ENCODE data around the gene ARHGEF28.
A peak's percentile ranks its signal among the peaks of the same experiment; 100 is the strongest.

Gene ARHGEF28

DNA sequence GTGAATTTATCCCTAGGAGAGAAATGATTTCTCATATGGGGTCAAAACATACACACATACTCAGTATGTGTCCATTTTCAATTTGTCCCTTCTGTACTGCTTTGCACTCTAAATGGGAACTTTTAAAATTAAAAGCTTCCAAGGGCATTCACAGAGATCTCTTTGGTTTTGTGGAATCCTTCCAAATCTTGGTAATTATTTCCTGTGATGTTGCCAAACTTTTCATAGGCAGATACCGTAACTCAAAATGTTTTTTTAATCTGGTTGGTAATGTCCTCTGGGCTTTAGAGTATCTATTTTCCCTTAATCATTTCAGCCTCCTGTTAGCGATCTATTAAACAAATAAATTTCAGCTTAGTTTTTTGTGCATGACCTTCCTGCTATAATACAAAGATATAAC is 282.4 kb downstream of the ARHGEF28 start:
- peak; percentile 59 to 87 for DNase-seq

DNA sequence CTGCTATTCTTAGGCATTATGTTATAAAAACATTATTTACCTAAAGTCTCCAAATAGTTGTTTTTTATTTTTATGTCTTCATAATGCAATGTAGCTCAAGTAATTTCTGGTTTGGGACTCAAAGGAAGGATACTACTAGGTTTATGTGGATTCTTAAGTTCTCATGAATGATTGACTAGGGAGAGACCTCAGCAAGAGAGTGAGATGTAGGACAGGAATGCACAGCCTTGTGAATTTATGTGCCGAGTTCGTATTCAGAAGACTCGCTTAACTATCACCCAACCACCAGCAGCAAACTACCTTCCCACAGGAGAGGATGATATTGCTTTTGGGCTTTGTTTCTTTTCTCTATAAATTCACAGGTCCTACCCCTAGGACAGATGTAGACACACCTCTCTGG is 282.9 kb downstream of the ARHGEF28 start:
- DNase-seq, result no peak

DNA sequence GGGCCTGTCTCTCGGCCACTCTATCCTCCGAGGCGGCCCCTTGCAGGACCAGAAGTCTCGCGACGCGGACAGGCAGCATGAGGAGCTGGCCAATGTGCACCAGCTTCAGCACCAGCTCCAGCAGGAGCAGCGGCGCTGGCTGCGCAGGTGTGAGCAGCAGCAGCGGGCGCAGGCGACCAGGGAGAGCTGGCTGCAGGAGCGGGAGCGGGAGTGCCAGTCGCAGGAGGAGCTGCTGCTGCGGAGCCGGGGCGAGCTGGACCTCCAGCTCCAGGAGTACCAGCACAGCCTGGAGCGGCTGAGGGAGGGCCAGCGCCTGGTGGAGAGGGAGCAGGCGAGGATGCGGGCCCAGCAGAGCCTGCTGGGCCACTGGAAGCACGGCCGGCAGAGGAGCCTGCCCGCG is 283.5 kb downstream of the ARHGEF28 start:
- no peak for DNase-seq

DNA sequence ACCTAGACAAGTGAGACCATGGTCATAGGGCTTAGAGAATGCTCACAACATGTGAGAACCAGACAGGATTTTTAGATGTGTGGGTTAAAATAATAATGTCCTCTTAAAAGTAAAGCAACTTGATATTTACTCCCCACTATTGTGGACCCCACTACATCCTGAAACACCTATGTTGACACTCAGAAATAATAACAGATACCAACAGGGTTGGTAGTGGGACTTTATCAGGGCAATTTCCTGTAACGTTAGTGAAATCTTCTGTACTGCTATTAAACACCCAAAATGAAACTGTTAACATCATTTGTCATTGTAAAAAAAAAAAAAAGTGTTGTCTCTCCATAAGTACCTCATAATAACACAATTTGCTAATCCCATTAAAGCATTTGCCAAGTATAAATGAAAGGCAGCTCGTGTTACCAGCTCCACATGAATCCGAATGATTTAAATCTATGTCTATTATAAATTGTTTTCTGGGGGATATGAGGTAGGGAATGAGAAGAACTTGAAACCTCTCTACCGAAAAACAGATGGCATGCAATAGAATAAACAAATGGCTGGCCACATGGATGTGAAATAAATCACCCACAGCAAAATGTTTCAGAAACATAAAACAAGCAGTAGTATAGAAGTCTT is 285.9 kb downstream of the ARHGEF28 start:
- peak; percentile 89 to 90 for DNase-seq

DNA sequence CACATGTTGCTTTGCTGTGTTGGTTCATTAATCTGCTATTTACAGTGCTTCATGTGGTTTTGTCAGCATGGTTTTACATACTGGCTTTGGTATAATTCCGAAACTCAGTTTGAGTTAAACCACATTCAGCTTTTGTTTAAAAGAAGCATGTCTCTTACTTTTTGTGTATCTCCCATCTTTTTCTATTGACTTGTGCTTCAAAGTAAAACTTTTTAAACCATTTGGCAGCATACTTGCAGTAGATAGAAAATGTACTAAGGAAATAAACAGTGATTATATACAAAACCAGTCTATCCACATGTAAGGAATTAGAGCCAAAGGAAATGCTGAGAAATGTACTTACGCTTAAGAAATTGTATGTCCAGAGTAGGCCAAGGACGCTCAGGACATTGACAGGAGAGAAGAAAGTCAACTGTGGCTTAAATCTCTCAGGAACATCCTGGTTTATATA is 286.9 kb downstream of the ARHGEF28 start:
- no peak for DNase-seq

DNA sequence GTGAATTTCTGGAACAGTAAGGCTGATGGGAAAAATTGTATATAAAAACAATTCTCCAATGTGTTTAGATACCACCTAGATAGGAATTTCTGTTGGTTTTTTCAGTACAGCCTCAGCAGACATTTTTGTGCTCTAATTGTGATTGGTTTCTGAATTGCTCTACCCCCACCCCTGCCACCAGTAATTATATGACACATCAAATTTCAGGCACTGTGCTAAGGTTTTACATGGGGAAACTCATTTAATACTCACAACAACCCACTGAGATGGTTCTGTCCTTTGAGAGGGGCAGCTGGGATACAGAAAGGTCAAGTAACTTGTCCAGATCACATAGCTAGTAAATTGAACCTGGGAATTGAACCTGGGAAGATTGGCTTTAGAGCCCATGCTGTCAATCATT is 288.0 kb downstream of the ARHGEF28 start:
- no peak for DNase-seq

DNA sequence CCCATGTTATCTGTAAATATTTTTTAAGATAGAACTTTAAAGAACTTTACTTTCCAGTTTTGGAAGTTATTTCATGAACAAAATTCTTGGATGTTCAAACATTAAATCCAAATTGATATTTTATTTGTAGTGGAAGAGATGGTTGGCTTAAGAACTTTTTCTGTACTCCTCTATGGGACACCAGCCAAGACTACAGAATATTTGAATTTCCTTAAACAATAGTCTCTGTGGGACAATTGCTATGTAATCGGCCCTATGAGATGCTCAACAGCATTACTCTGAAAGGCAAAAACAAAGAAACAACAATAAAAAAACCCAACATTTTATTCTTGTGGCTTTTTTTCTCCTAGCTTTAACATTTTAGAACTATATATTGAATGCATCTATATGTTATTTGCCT is 289.3 kb downstream of the ARHGEF28 start:
- no peak for DNase-seq

DNA sequence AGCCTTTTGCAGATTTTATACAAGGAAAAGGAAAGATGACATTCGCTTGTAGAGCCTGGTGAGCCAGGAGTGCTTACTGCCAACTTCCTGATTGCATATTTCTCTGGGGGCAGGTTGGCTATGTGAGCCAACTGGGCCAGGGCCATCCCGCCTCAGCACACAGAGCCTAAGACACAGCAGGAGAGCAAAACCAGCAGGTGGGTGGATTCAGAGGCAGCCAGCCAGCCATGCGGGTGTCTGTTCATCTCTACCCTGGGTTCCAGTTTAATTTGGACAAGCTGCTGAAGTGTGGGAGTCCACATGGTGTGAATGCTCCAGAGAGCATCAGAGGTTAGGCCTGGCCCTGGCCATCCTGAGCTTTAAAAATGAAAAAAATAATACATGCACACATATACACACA is 291.4 kb downstream of the ARHGEF28 start:
- DNase-seq, result peak; percentile 91 to 97

DNA sequence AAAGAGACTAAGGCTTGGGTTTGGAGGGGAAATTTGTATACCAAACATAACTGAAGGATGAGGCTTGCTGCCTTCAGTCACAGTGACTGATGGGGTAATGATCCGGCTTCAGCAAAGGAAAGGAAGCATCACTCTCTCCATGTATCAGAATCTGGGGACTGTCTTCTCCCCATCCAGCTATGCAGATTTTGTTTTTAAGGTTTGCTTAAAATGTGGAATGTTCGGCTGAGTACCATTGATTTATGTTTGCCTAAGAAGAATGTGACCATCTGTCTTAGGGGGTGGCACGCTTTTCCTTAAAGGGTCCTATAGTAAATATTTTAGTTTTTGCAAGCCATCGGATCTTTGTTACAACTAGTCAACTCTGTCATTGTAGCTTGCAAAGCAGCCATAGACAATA is 291.9 kb downstream of the ARHGEF28 start:
- DNase-seq, result peak; percentile 55 to 77

DNA sequence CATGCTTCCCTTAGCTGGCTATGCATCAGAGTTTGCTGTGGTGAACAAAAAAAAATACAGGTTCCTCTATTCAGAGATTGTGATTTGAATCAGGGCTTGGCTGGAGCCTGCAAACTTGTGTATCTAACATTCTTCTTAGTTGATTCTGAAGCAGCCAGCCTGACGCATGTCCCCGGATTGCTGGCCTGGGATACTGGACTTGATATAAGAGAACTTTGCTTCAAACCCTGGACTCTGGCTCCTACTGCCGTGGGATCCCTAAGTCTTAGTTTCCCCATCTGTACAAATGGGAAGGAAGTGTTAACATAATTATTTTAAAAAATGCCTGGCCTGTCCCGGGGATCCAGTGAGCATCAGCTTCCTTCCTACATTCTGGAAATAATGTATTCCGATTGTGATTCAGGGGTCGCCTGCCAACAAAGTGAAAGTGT is 292.8 kb downstream of the ARHGEF28 start:
- no peak for DNase-seq

DNA sequence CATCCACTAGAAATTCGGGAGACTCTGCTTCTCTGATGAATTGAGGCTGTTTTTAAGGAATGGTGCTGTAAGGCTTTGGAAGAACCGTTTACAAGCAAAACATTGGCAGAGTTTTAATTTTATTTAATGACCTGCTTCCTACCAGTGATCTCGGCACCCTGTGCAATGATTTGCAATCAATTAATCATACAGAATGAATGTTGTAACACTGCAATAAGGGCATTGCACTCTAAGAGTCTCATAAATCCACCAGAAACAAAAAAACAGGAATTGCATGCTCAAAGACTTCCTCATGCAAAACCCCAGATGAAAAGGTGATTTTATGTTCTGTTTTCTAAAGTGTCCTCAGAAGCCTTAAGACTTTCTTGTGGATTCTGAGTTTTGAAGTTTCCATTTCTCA is 295.7 kb downstream of the ARHGEF28 start:
- DNase-seq, result no peak

DNA sequence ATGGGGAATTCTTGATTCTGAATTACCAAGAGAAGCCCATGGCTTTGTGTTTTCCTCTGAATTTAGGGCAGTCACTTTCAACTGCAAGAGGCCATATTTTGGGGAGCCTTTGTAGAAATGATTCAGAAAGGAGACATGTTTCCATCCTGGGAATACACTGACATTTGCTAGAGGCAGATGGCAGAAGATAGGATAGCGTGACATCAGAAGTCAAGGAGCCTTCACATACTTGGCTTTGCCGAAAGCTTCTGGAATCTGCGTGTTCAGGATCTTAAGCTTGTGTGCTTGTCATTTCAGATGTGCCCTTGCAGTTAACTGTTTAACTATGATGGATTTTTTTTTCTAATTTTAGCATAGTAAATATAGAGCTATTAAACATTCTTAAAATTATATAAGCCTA is 296.2 kb downstream of the ARHGEF28 start:
- peak; percentile 52 to 65 for DNase-seq

DNA sequence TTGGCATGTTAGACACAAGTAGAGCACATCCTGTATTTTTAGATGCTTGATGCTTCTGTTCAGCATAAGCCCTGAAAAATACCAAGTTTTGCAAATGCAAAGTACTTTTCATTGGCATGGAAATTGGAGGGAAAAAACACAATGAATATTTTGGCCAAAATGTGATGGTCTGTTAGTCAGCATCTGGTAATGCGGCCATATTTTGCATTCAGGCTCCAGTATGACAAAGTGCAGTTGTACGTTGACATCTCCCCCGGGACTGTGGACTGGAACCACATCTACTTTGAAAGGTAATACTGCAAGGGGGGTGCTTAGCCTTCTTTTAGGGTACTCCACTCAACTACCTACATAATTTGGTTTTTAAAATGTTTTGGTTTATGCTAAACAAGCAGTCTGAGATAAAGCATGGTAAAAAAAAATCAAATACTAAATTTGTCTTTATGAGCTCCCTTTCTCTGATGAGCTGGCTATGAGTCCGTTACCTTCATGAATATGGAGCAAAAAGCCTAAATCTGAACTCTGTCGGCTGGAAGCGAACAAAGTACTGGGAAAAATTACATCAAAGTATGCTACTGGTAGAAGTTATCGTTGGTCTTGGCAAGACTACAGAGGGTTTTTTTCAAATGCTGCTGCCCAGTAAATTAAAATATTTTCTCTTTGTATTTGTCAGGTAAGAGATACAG is 297.0 kb downstream of the ARHGEF28 start:
- DNase-seq, result peak; percentile 35 to 73

DNA sequence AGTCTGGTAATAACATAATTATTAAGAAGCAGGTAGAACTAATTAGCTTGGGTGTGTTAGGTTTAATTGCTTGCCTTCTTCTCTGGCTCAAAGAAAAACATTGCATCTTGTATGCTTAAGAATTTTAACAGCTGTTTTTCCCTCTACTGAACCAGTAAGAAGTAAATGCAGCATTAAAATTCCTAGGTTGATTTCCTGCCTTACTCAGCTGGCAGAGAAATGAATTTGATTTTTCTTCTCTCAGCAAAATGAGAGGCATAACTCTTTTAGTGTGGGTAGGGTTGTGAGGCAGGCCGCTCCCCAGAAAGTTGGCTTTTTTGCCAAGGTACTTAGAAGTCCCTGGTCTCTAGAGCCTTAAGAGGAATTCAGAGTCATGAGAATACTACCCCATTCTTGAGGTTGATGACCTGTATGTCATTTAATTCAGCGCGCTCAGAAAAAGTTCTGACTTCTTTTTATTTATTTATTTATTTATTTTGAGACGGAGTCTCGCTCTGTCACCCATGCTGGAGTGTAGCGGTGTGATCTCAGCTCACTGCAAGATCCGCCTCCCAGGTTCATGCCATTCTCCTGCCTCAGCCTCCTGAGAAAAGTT is 302.6 kb downstream of the ARHGEF28 start:
- DNase-seq, result peak in 1 of 2 experiments; percentile 42

DNA sequence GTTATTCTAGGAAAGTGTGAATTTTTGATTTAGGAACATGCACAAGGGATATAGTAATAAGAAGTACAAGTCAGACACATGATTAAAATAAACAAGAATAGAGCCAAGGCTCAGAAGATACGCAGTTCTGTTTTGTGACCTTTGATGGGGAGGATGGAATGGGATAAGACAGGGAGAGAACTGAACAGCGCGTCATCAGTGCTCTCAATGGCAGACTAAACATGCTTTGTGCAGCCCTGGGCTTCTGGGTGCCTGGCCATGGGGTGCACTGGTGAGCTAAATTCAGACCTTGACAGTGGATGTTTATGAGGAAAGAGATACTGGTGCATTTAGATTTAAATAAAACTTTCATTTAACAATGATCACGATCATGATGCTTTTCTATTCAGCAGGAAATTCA is 309.7 kb downstream of the ARHGEF28 start:
- no peak for DNase-seq

DNA sequence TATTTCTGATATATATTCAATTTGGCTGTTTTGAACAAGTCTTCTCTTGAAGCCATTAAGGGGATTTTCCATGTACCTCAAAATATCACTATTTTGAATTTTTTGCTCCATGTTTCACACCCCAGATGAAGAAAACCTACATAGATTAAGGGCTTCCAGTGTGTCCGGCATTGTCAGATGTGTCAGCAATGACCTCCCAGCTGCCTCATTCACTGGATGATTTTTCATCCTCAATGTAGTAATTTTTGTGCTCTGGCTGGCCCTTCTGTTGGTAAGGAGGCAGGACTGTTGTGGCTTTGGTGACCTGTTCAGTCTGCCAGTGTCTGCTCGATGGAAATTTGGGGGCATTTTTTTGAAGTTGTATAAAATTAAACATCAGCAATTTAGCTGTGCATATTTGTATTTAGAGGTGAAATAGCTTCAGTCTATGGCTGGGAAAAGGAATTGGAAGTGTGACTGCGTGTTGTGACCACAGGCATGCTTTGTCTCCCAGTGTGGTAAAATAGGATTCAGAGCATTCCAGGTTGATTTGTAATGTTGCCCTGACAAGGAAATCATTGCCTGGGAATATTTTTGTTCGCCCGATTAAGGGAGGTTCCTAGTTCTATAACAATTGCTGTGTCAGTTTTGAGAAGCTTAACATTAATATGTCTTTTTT is 312.4 kb downstream of the ARHGEF28 start:
- DNase-seq, result no peak

DNA sequence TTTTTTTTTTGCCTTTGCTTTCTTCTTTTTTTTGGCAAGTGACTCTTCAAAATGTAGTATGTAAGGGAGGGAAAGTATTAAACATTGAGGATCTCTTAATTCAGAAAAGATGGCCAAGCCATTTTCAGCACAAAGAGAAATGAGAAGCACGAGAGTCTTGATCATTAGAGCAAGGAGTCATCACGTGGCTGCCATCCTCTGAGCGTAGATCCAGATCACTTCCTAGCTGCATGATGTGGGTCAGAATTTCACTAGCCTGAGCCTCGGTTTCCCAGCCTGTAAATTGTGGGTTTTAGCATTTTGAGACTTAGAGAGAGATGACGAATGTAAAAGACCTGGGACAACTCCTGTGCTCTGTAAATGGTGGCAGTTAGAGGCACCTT is 312.9 kb downstream of the ARHGEF28 start:
- DNase-seq, result no peak

DNA sequence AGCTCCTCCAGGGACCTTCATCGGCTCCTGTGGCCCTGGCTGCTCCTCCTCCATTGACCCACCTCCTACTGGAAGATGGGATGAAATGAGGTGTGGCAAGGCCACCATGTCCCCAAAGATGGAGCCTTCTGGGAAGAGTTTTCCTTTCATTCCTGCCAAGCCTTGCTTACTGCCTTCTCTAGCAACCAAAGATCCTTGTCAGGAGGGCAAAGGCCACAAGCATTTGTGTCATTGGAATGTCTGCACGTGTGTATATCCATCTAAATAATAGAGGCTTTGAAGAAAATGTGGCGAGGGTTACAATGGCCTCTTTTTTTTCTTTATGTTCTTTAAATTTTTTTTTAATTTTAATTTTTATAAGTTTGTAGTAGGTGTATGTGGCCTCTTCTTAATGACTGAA is 313.6 kb downstream of the ARHGEF28 start:
- no peak for DNase-seq

DNA sequence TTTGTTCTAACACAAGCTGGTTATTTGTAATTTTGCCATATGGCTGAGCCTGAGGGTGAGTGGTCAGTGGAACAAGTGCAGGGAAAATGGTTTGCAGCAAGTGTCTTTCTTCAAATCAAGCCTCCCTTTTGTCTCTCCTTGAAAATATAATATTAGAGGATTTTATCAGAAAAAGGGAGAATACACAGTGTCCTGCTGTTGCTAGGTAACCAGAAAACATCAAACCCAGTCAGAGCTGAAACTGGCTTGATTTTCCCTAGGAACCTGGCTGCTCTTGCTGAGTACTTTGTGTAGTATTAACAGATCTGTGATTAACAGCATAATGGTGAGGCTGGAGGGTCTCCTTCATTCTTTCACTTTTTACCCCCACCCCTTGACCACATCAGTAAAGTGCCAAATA is 314.0 kb downstream of the ARHGEF28 start:
- peak; percentile 26 to 35 for DNase-seq

DNA sequence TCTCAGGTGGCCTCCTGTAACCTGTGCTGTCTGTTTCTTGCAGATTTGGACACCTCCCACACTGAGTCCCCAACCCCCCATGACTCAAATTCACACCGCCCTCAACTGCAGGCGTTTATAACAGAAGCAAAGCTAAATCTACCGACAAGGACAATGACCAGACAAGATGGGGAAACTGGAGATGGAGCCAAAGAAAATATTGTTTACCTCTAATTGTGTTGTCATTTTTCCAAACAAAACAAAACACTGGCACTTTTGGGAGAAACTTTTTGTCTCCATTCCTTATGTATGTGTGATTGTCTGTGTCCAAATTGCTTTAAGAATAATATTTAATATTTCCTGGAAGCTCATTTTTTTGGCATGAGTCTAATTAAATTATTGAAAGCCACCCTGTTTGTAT is 314.8 kb downstream of the ARHGEF28 start:
- DNase-seq, result no peak

DNA sequence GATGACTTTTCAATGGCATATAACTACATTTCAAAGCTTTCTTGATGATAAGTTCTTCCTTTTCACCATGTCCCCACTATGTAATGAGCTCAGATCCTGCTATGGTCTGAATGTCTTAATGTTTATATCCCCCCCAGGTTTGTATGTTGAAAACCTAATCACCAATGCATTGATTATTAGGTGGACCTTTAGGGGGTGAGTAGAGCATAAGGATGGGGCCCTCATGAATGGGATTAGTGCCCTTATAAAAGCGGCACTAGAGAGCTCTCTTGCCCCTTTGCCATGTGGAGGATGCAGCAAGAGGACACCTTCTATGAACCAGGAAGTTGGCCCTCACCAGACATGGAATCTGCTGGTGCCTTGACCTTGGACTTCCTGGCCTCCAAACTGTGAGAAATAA is 316.8 kb downstream of the ARHGEF28 start:
- no peak for DNase-seq

DNA sequence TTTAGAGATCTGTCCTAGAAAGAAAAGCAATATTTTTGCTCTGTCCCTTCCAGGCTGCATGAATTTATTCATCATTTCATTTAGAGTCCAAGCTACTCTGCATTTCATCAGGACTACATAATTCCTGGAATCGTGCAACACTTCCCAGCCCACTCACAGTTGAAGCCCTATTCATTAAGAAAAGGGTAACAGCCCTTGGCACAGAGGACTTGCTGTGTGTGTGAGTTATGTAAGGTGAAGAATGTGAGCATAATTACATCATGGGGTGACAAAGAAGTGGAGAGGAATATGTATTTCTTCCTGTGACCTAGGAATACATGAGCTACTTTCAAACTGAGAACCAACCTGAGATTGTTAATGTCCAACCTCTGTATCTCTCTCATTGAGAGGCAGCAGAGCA is 317.4 kb downstream of the ARHGEF28 start:
- no peak for DNase-seq

DNA sequence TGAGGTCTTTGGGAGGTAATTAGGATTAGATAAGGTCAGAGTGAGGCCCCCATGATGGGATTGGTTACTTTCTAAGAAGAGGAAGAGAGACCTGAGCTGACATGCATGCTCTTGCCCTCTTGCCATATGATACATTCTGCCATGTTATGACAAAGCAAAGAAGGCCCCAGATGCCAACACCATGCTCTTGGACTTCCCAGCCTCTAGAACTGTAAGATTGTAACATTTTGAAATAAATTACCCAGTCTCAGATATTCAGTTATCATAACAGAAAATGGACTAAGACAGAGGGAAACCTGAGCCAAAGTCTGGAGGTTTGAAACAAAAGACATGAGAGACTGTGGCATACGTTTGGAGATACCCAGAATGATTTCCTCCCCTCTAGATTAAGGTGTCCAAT is 318.6 kb downstream of the ARHGEF28 start:
- DNase-seq, result no peak

DNA sequence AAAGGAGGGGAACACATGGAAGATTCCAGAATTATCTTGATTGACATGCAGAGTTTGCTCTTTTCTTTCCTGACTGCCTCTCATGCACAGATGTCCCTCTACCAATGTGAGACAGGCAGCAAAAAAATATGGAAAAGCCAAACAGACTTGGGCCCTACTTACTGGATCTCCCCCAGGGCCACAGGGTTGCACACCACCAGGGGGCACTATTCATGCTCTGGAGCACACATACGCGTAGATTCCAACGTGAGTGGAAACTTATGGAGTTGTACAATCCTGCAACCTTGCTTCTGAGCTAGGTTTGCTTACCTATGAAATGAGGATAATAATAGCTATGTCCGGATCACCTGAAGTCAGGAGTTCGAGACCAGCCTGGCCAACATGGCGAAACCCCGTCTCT is 319.5 kb downstream of the ARHGEF28 start:
- DNase-seq, result no peak

Data from NCI-H446 (cell line).